Adrenal gland (tissue), 5 donors: ENCODE results near the gene SLC35G2.

Source experiments
- CTCF ChIP-seq, 6 experiments: fragments of 450-650 bp in 4 of 6; fragments of 200-600 bp in 2 of 6; sonication (generic) in 1 of 6; IDR thresholded peaks; 1 replicate in 5 of 6; 2 replicates in 1 of 6; pipeline versions ENCODE4 v1.5.1 to v1.8.0; 2016 to 2021; ENCODE audit warnings: antibody characterized with exemption in 6 of 6, mild to moderate bottlenecking in 2 of 6, moderate library complexity in 1 of 6
- POLR2A ChIP-seq, 2 donors: fragments of 450-650 bp; IDR thresholded peaks; one replicate each; pipeline ENCODE4 v1.6.1; 2017; ENCODE audit warnings: antibody characterized with exemption in 2 of 2, mild to moderate bottlenecking in 2 of 2, moderate library complexity in 1 of 2
- donor health status: DM: no; HTN: no; CAD: no.

DNA sequence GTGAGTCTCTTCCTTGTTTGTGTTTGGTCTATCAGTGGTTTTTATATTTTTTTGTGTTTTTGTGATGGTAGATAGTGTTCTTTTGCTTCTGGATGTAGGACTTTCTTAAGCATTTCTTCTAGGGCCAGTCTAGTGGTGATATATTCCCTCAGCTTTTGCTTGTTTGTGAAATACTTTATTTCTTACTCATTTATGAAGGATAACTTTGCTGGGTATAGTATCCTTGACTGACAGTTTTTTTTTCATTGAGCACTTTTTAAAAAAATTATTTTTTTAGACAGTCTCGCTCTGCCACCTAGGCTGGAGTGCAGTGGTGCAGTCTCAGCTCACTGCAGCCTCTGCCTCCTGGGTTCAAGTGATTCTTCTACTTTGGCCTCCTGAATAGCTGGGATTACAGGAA is 85.0 kb downstream of the SLC35G2 start:
- TF ChIP-seq CTCF (IDR thresholded peaks at IDR 0.05) (no peak), POLR2A (IDR thresholded peaks at IDR 0.05) (no peak)
